SK-N-MC (cell line): Measurements from ENCODE around the gene TMEM163.
"Not testable (repeated sequence)": the region's sequence is repeated elsewhere in the genome, so short reads cannot be mapped to it uniquely, and the experiment has no call there.

ENCODE experiments used
- EZH2 ChIP-seq: fragments of 200-600 bp; sonication (generic); IDR thresholded peaks from one replicate; pipeline ENCODE4 v1.6.1; 2017; ENCODE audit warnings: antibody characterized with exemption
- POLR2AphosphoS5 ChIP-seq: IDR thresholded peaks from 2 replicates; pipeline ENCODE4 v1.6.1; 2012; ENCODE audit warnings: mild to moderate bottlenecking, low read depth, low read length, borderline replicate concordance

DNA sequence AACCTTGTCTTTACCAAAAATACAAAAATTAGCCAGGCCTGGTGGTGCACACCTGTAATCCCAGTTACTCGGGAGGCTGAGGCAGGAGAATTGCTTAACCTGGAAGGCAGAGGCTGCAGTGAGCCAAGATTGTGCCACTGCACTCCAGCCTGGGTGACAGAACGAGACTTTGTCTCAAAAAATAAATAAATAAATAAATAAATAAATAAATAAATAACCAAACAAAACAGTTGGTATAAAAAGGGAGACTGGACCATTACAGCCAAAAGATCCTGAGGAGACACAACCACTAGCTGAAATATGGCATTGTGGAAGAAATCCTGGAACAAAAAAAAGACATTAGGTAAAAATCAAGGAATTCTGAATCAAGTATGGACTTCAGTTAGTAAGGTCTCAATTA, 4.9 kb upstream of the TMEM163 start:
- TF ChIP-seq POLR2AphosphoS5, EZH2: not testable (repeated sequence)
